K562 treated with DMSO at 1 percent for 4 hours (cell line): Measurements from ENCODE around the gene PLA2G3. TPM values are rescaled to one million over a fixed set of nuclear protein-coding genes. Genes with fewer than 3 reads are reported as not detected.

Experiments
- total RNA-seq: library from RNA; unstranded; fragments of 300-600 nt; gene quantifications from 2 replicates; pipeline ENCODE4 v1.2.3, GENCODE V29; 2022; ENCODE audit not compliant: insufficient read depth

The PLA2G3 gene, protein sequence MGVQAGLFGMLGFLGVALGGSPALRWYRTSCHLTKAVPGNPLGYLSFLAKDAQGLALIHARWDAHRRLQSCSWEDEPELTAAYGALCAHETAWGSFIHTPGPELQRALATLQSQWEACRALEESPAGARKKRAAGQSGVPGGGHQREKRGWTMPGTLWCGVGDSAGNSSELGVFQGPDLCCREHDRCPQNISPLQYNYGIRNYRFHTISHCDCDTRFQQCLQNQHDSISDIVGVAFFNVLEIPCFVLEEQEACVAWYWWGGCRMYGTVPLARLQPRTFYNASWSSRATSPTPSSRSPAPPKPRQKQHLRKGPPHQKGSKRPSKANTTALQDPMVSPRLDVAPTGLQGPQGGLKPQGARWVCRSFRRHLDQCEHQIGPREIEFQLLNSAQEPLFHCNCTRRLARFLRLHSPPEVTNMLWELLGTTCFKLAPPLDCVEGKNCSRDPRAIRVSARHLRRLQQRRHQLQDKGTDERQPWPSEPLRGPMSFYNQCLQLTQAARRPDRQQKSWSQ
- 1.6 TPM in 1 of 2 replicates, not detected in the other for total RNA-seq

DNA sequence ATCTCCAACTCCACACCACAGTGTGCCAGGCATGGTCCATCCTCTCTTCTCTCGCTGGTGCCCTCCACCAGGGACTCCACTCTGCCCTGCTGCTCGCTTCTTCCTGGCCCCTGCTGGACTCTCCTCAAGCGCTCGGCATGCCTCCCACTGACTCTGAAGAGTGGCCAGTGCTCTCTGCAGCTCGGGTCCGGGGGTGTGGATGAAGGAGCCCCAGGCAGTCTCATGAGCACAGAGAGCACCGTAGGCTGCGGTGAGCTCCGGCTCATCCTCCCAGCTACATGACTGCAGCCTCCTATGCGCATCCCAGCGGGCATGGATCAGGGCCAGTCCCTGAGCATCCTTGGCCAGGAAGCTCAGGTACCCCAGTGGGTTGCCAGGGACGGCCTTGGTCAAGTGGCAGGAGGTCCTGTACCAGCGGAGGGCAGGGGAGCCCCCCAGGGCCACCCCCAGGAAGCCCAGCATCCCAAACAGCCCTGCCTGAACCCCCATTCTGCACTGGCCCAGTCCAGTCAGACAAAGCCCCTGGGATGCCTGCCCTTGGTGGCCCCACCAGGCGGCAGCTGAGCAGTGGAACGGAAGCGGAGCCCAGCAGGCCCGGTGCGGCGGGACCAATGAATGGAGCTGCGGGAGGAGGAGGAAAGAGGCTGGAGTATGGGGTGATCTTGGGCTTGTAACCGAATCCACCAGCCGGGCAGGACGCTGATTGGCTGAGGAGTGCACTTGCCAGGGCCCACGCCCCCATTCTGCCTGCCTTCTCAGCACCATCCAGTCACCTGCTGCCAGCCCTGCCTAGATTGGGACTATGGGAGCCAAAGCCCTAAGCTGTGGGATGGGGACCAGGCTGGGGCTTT, at the start of gene PLA2G3:
TSS of gene PLA2G3 (minus strand) at position 643 of the 851 bp plus-strand sequence. CDS start at position 489, 154 bp downstream.

DNA sequence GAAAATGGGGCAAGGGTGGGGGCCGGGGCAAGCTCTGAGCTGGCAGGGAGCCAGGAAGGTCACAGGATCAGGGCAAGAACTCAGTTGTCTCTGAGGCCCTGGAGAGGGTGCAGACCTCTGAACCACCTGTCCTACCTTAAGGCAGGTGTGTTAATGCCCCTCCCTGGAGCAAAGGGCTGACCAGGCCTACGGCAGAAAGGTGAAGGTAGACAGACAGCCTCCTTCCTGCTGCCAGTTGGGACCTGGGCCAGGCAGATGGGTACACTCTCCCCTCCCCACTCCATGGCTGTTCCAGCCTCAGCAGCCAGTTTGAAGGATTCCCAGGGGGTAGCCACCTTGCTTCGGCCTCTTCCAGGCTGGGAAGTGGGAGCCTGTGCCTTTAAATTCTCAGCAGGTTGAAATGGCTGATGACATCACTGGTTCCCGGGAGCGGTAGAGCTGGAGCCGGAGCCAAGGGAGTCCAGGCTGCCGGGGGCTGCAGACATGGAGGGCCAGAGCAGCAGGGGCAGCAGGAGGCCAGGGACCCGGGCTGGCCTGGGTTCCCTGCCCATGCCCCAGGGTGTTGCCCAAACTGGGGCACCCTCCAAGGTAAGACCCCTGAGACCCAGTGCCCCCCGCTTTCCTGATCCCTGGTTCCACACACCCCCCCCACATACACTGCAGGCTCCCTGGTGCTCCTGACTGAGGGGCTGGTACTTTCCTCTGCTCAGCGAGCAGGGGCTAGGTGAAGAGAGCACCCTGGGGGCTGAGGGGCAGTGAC, 17.6 kb downstream of the PLA2G3 start, which contains the start of gene INPP5J:
TSS of gene INPP5J (plus strand) at position 435 of the 760 bp plus-strand sequence. CDS start at position 484, 49 bp downstream.

DNA sequence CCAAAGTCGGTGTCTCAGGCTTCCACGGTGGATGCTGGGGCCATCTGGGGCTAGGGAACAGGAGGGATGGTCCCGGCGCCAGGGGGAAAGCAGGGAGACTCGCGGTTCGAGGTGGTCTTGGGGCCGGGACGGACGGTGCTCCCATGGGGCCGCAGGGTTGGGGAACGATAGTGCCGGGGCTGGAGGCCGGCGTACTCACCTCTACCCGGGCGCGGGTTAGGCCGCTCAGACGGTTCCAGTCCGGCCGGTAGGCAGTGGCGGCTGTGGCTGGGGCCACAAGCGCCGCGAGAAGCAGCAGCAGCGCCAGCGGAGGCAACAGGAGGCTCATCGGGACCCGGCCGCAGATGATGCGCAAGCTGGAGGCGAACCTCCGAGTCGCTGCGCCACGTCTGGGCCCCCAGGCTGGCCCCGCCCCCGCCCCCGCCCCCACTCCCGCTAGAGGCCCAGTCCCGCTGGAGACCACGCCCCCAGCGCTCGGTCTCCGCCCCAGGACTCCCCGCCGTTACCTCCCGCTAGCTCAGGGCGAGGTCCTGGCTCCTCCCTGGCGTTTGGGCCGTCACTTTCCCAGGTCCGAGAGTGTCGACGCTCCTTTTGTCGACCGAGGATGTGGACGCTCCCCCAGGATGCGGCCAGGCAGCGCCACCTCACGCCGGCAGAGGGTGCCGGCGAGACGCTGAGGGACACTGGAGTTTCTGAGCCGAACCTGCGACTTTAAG, 33.0 kb downstream of the PLA2G3 start, which contains the start of gene SELENOM:
TSS of gene SELENOM (minus strand) at position 391 of the 716 bp plus-strand sequence. CDS start at position 328, 63 bp downstream.

Other genes starting within 250 kb of the PLA2G3 start
- 9.3 and 15.3 TPM in 2 replicates for gene MORC2, start 171.7 kb downstream of the PLA2G3 start, total RNA-seq
- 27.5 and 34.8 TPM in 2 replicates for gene TUG1, start 171.2 kb downstream of the PLA2G3 start, total RNA-seq
- gene SMTN, start 59.2 kb downstream of the PLA2G3 start, total RNA-seq = 27.3 and 36.8 TPM in 2 replicates
- gene SELENOM, start 32.9 kb downstream of the PLA2G3 start, total RNA-seq = 65.5 and 78.0 TPM in 2 replicates
- gene INPP5J, start 17.5 kb downstream of the PLA2G3 start, total RNA-seq = 32.4 and 53.8 TPM in 2 replicates
- gene RNF185, start 19.7 kb upstream of the PLA2G3 start, total RNA-seq = 17.8 and 18.3 TPM in 2 replicates
- gene LIMK2, start 71.8 kb upstream of the PLA2G3 start, total RNA-seq = 7.5 and 7.7 TPM in 2 replicates
- gene PIK3IP1, start 152.0 kb upstream of the PLA2G3 start, total RNA-seq = 1.3 and 2.2 TPM in 2 replicates
- 3.9 and 4.0 TPM in 2 replicates for gene PATZ1, start 205.8 kb upstream of the PLA2G3 start, total RNA-seq